Activated B cell treated with CpG ODN at 0.5 μM for 24 hours (primary cell): ENCODE data around the gene TNNT1. TPM values are rescaled to one million over a fixed set of nuclear protein-coding genes. Genes with fewer than 3 reads are reported as not detected.

Experiments
- ATAC-seq: fragments of 200-7000 bp; cut with Tn5 transposase; one replicate; pipeline ENCODE4 v1.10.0; 2021; ENCODE audit warnings: low read depth, mild to moderate bottlenecking, moderate library complexity
- CTCF ChIA-PET: fragments of 350-600 bp; sonication (Branson Sonifier 250); formaldehyde crosslinking; loops from one replicate; lab custom pipeline; 2021; ENCODE audit warnings: antibody characterized with exemption; lab: Charles Lee
- POLR2A ChIA-PET: fragments of 350-600 bp; sonication (Branson Sonifier 250); formaldehyde crosslinking; loops from one replicate; lab custom pipeline; 2021; ENCODE audit warnings: antibody characterized with exemption; lab: Charles Lee
- DNase-seq: peaks from one replicate; pipeline ENCODE4 v3.0.0; 2022
- H3K27ac Mint-ChIP-seq: one replicate; pipeline ENCODE4 v1.8.0; 2020; ENCODE audit warnings: mixed read lengths
- H3K27me3 Mint-ChIP-seq: one replicate; pipeline ENCODE4 v1.8.0; 2021; ENCODE audit warnings: mixed read lengths
- H3K36me3 Mint-ChIP-seq: one replicate; pipeline ENCODE4 v1.8.0; 2021; ENCODE audit warnings: low read depth, mixed read lengths
- H3K4me1 Mint-ChIP-seq: one replicate; pipeline ENCODE4 v1.8.0; 2021; ENCODE audit warnings: mixed read lengths
- H3K4me3 Mint-ChIP-seq: one replicate; pipeline ENCODE4 v1.8.0; 2020; ENCODE audit warnings: mild to moderate bottlenecking, mixed read lengths
- H3K9me3 Mint-ChIP-seq: one replicate; pipeline ENCODE4 v1.8.0; 2020; ENCODE audit warnings: mixed read lengths
- intact Hi-C: fragments of 100-400 bp; cut with micrococcal nuclease; formaldehyde crosslinking; loops from one replicate; pipeline ENCODE4 v1.15.1; 2024
- total RNA-seq: library from RNA; stranded (reverse); gene quantifications from 2 replicates; pipeline ENCODE4 v1.2.3, GENCODE V29; 2022
- TF ChIP-seq, protein P1 (sequence below): fragments of 200-600 bp; IDR thresholded peaks from one replicate; pipeline ENCODE4 v1.8.0; 2022; ENCODE audit warnings: antibody characterized with exemption, mild to moderate bottlenecking

The TNNT1 gene
- not detected in 2 replicates for total RNA-seq

DNA sequence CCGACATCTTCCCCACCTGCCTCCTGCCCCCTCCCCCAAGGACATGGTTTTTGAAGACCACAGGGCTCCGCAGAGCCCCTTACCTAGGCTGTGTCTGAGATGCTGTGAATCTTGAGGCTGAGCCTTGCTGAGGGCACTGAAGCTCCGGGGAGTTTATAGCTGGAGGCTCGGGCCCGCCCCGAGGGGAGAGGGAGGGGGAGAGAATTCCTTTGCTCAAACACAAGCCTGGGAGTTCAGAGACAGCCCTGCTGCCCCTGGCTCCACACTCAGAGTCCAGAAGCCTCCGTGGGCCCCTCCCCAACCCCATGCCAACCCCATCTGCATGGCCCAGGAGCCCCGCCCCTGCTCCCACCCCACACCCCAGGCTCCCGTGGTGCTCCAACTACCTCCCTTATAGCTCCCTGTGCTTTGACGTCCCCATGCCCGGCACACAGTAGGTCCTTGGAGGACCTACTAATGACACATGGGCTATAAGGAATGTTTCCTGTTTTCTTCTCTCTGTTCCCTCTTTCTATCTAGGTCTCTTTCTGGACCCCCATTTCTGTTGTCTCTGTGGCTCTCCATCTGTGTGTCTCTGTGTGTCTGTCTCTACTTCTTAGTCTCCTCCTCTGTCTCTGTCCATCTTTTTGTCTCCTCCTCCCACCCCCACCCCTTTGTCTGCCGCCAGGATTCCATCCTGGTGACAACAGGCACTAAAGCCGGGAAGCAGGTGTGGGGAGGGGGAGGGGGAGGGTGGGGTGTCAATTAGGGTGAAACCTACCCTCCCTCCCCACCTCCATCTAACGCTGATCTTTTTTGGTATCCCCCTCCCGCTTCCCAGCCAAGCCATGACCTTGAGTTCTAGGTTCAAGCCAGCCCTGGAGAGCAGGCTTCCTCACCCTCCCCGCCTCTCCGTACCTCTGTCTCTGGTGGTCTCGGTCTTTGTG is at the start of gene TNNT1:
Gene TNNT1, minus strand, starts transcription at position 129 of the 926 bp plus-strand sequence. CDS start 2,049 bp downstream, outside the sequence.
- Mint-ChIP-seq H3K4me3 (no peak within 1 kb of the TSS), H3K27ac (no peak within 1 kb of the TSS), H3K27me3 (peaks cover 38% of the 10 kb centered on the region), H3K9me3 (peaks cover 4% of the 10 kb centered on the region), H3K36me3 (no peaks in the 10 kb centered on the region), H3K4me1 (peaks cover 10% of the 10 kb centered on the region)
- ChIA-PET POLR2A (no interaction called here), CTCF (no interaction called here)
- no peak for DNase-seq
- no peak for ATAC-seq
- TF ChIP-seq, protein P1, sequence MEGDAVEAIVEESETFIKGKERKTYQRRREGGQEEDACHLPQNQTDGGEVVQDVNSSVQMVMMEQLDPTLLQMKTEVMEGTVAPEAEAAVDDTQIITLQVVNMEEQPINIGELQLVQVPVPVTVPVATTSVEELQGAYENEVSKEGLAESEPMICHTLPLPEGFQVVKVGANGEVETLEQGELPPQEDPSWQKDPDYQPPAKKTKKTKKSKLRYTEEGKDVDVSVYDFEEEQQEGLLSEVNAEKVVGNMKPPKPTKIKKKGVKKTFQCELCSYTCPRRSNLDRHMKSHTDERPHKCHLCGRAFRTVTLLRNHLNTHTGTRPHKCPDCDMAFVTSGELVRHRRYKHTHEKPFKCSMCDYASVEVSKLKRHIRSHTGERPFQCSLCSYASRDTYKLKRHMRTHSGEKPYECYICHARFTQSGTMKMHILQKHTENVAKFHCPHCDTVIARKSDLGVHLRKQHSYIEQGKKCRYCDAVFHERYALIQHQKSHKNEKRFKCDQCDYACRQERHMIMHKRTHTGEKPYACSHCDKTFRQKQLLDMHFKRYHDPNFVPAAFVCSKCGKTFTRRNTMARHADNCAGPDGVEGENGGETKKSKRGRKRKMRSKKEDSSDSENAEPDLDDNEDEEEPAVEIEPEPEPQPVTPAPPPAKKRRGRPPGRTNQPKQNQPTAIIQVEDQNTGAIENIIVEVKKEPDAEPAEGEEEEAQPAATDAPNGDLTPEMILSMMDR = no peak
- intact Hi-C loops = no loop called here

- intact Hi-C loops = no loop called here
- no peaks in the 10 kb centered on the region for H3K4me1 Mint-ChIP-seq
- no peaks in the 10 kb centered on the region for H3K36me3 Mint-ChIP-seq
- POLR2A ChIA-PET = no interaction called here
- H3K9me3 Mint-ChIP-seq = no peaks in the 10 kb centered on the region
- H3K4me3 Mint-ChIP-seq = no peak overlapping the region
- CTCF ChIA-PET = no interaction called here
- no peak overlapping the region for H3K27ac Mint-ChIP-seq
- TF ChIP-seq, protein P1 = no peak
- DNase-seq (no peak), ATAC-seq (no peak)
- H3K27me3 Mint-ChIP-seq = peaks cover 29% of the 10 kb centered on the region
Observed at GRCh38 chr19:55198651-55199050, 49.6 kb upstream of the TNNT1 start.

DNA sequence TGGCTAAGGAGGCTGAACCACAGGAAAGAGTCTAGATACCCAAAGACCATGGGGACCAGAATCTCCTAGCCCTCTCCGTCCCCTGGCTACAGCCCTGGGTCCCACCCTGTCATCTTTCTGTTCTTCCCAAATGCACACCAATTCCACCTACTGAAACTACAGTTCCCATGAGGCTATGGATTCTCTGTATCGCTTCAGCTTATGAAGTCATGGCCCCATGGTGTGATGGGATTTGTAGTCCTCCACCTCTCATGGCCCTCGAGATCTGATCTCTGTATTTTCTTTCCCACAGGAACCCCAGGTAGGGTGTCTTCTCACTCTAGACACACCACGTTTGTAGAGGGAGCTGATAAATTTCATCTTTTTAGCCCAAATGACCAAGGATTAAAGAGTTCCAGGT is 48.5 kb upstream of the TNNT1 start:
- H3K27me3 Mint-ChIP-seq = peaks cover 27% of the 10 kb centered on the region
- TF ChIP-seq, protein P1 = no peak
- no peaks in the 10 kb centered on the region for H3K36me3 Mint-ChIP-seq
- intact Hi-C loops = no loop called here
- POLR2A ChIA-PET = no interaction called here
- CTCF ChIA-PET = no interaction called here
- ATAC-seq = no peak
- H3K4me3 Mint-ChIP-seq = no peak overlapping the region
- no peak overlapping the region for H3K27ac Mint-ChIP-seq
- no peaks in the 10 kb centered on the region for H3K9me3 Mint-ChIP-seq
- DNase-seq = no peak
- H3K4me1 Mint-ChIP-seq = no peaks in the 10 kb centered on the region

GRCh38 chr19:55196803-55197202 is 47.8 kb upstream of the TNNT1 start:
- Mint-ChIP-seq H3K36me3 (no peaks in the 10 kb centered on the region), H3K9me3 (no peaks in the 10 kb centered on the region), H3K27ac (no peak overlapping the region), H3K4me3 (no peak overlapping the region), H3K4me1 (no peaks in the 10 kb centered on the region), H3K27me3 (peaks cover 25% of the 10 kb centered on the region)
- POLR2A ChIA-PET = no interaction called here
- DNase-seq = no peak
- no peak for ATAC-seq
- CTCF ChIA-PET = no interaction called here
- intact Hi-C loops = no loop called here
- TF ChIP-seq, protein P1 = no peak

DNA sequence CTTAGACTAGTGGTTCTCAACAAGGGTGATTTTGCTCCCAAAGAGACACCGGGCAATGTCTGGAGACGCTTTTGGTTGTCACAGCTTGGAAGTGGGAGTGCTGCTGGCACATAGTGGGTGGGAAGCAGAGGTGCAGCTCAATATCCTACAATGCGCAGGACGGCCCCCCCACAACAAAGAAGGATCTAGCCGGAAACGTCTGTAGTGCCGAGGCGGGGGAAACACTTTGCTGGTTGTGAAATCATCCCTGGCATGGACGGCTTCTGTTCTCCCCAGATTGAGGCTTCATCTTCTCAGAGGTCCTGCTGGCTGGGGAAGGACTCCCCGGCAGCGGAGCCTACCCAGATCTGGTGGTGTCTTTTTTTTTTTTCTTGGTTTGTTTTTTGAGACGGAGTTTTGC is 44.5 kb upstream of the TNNT1 start:
- H3K27me3 Mint-ChIP-seq = peaks cover 12% of the 10 kb centered on the region
- no peaks in the 10 kb centered on the region for H3K9me3 Mint-ChIP-seq
- H3K27ac Mint-ChIP-seq = no peak overlapping the region
- CTCF ChIA-PET = no interaction called here
- ATAC-seq = no peak
- peaks cover 3% of the 10 kb centered on the region for H3K4me1 Mint-ChIP-seq
- TF ChIP-seq, protein P1 = no peak
- no peak for DNase-seq
- no peak overlapping the region for H3K4me3 Mint-ChIP-seq
- intact Hi-C loops = no loop called here
- H3K36me3 Mint-ChIP-seq = no peaks in the 10 kb centered on the region
- POLR2A ChIA-PET = interaction anchor here (0.6 kb wide), 1 partner anchor 204 kb away, joined by 3 read pairs; no protein-coding TSS in a partner anchor
